Measurements from ENCODE around the gene PRAMEF12. TPM values are rescaled to one million over a fixed set of nuclear protein-coding genes. Genes with fewer than 3 reads are reported as not detected.

The PRAMEF12 gene
- total and polyA plus RNA-seq, 10 of the 15 experiments (the other 5 are each of a cell fraction or from before 2014, with no cell fraction given) = not detected

- in situ Hi-C loops (cut with MboI) = no loop called here
- no peak overlapping the region for H2AFZ ChIP-seq (ENCODE audit: control insufficient read depth, low read depth, low read length)
- ChIA-PET POLR2A (no interaction called here), RAD21 (ENCODE audit: unreplicated experiment) (no interaction called here), CTCF (no interaction called here), SMC1A (ENCODE audit: uncharacterized antibody, unreplicated experiment) (no interaction called here)
- no peak overlapping the region for H3K9ac ChIP-seq (ENCODE audit: control insufficient read depth, insufficient read depth, low read length)
- 0% methylated on average over 7 of the region's 7 CpGs for WGBS (ENCODE audit: insufficient coverage, insufficient replicate concordance, low lambda C conversion rate, missing lambda C conversion rate)
- H3K4me3 ChIP-seq = no peak overlapping the region
- intact Hi-C loops (cut with micrococcal nuclease; ENCODE audit: unreplicated experiment) = no loop called here
- no peak overlapping the region for H3K27ac ChIP-seq (ENCODE audit: control insufficient read depth, insufficient read depth)
- FAIRE-seq (no peak), DNase-seq (ENCODE audit: low read depth, low spot score) (no peak), ATAC-seq (no peak)
- H3K4me2 ChIP-seq (ENCODE audit: control insufficient read depth, insufficient read depth) = no peak overlapping the region
- H4K20me1 ChIP-seq (ENCODE audit: control insufficient read depth, insufficient read depth) = no peaks in the 10 kb centered on the region
- TF ChIP-seq ATF2 (IDR thresholded peaks at IDR 0.05; ENCODE audit: low read length) (no peak), FOXM1 (IDR thresholded peaks at IDR 0.05; ENCODE audit: low read depth, low read length) (no peak), CREM (IDR thresholded peaks at IDR 0.05; ENCODE audit: low read depth) (no peak), SIN3A (IDR thresholded peaks at IDR 0.05; ENCODE audit: low read depth, low read length) (no peak), ZNF217 (IDR thresholded peaks at IDR 0.05) (no peak), JUNB (IDR thresholded peaks at IDR 0.05) (no peak), MXI1 (IDR thresholded peaks at IDR 0.05; ENCODE audit: low read depth, low read length) (no peak), NFIC (IDR thresholded peaks at IDR 0.05; ENCODE audit: low read depth, low read length) (no peak), NFYA (IDR thresholded peaks at IDR 0.05; ENCODE audit: borderline replicate concordance, low read depth, low read length) (no peak), SKIL (IDR thresholded peaks at IDR 0.05; ENCODE audit: low read depth, poor library complexity, severe bottlenecking) (no peak), RB1 (IDR thresholded peaks at IDR 0.05; ENCODE audit: borderline replicate concordance) (no peak), POU2F2 (IDR thresholded peaks at IDR 0.05; ENCODE audit: borderline replicate concordance, low read depth, low read length) (no peak)
- H3K79me2 ChIP-seq (ENCODE audit: control insufficient read depth, insufficient read depth, low read length) = no peaks in the 10 kb centered on the region
- no peaks in the 10 kb centered on the region for H3K36me3 ChIP-seq (ENCODE audit: control insufficient read depth in 2 of 2, insufficient read depth in 2 of 2, low read length in 1 of 2)
- no TSS peak for BruUV-seq (replicated peaks)
- H3K4me1 ChIP-seq (ENCODE audit: control insufficient read depth, insufficient read depth, low read length) = no peaks in the 10 kb centered on the region
- no peaks in the 10 kb centered on the region; a peak in 1 of 4 replicates for H3K27me3 ChIP-seq (replicated peaks in 1 of 2; ENCODE audit: control insufficient read depth in 2 of 2, insufficient read depth in 2 of 2, low read length in 1 of 2)
- no peaks in the 10 kb centered on the region for H3K9me3 ChIP-seq (replicated peaks; ENCODE audit: control insufficient read depth, insufficient read depth, low read length)
Measured at GRCh38 chr1:12769976-12770505, 3.5 kb upstream of the PRAMEF12 start.

Measured in GM12878 (cell line).